HUES48 (cell line): Measurements from ENCODE around the gene SURF1.
A peak's percentile ranks its signal among the peaks of the same experiment; 100 is the strongest.
"Not testable (repeated sequence)": the region's sequence is repeated elsewhere in the genome, so short reads cannot be mapped to it uniquely, and the experiment has no call there.

Source experiments
- H3K27ac ChIP-seq: one replicate; pipeline ENCODE4 v1.7.0; 2013; ENCODE audit warnings: low read depth, low read length, inconsistent platforms
- H3K27me3 ChIP-seq: 2 replicates; pipeline ENCODE4 v1.6.1; 2013; ENCODE audit warnings: mild to moderate bottlenecking, low read length; ENCODE audit not compliant: control insufficient read depth, insufficient read depth
- H3K36me3 ChIP-seq: 2 replicates; pipeline ENCODE4 v1.6.1; 2013; ENCODE audit warnings: low read length; ENCODE audit not compliant: control insufficient read depth, insufficient read depth
- H3K4me1 ChIP-seq: 2 replicates; pipeline ENCODE4 v1.6.1; 2013; ENCODE audit warnings: mild to moderate bottlenecking, low read length; ENCODE audit not compliant: control insufficient read depth, insufficient read depth
- H3K4me3 ChIP-seq: 2 replicates; pipeline ENCODE4 v1.5.1; 2013; ENCODE audit warnings: mild to moderate bottlenecking, low read depth, low read length
- H3K9ac ChIP-seq: 2 replicates; pipeline ENCODE4 v1.6.1; 2013; ENCODE audit warnings: mild to moderate bottlenecking, low read depth, low read length, moderate library complexity
- H3K9me3 ChIP-seq: 2 replicates; pipeline ENCODE4 v1.6.1; 2013; ENCODE audit warnings: low read length; ENCODE audit not compliant: control insufficient read depth, insufficient read depth

Gene SURF1

GRCh38 chr9:133342069-133342406 is 14.2 kb downstream of the SURF1 start:
- H3K9ac ChIP-seq: no peak overlapping the region
- no peaks in the 10 kb centered on the region for H3K9me3 ChIP-seq
- peak overlapping the region; percentile 31 for H3K27ac ChIP-seq
- no peak overlapping the region for H3K4me3 ChIP-seq
- no peaks in the 10 kb centered on the region for H3K27me3 ChIP-seq
- H3K4me1 ChIP-seq: peaks cover 4% of the 10 kb centered on the region; the same call in 1 of the 2 replicates
- peaks cover 75% of the 10 kb centered on the region for H3K36me3 ChIP-seq

GRCh38 chr9:133341369-133342068 is 14.8 kb downstream of the SURF1 start:
- no peak overlapping the region for H3K9ac ChIP-seq
- no peak overlapping the region for H3K4me3 ChIP-seq
- no peak overlapping the region for H3K27ac ChIP-seq
- peaks cover 3% of the 10 kb centered on the region; the same call in 1 of the 2 replicates for H3K4me1 ChIP-seq
- H3K9me3 ChIP-seq: no peaks in the 10 kb centered on the region
- H3K27me3 ChIP-seq: no peaks in the 10 kb centered on the region
- H3K36me3 ChIP-seq: peaks cover 75% of the 10 kb centered on the region

GRCh38 chr9:133340916-133341315 is 15.4 kb downstream of the SURF1 start:
- H3K9me3 ChIP-seq: no peaks in the 10 kb centered on the region
- no peak overlapping the region for H3K27ac ChIP-seq
- H3K9ac ChIP-seq: no peak overlapping the region
- no peaks in the 10 kb centered on the region for H3K4me1 ChIP-seq
- no peaks in the 10 kb centered on the region for H3K27me3 ChIP-seq
- peaks cover 70% of the 10 kb centered on the region for H3K36me3 ChIP-seq
- H3K4me3 ChIP-seq: no peak overlapping the region

GRCh38 chr9:133340256-133340655 is 16.0 kb downstream of the SURF1 start:
- Histone ChIP-seq H3K27me3 (no peaks in the 10 kb centered on the region), H3K9me3 (no peaks in the 10 kb centered on the region), H3K36me3 (peaks cover 64% of the 10 kb centered on the region), H3K4me1 (no peaks in the 10 kb centered on the region), H3K9ac (no peak overlapping the region), H3K27ac (no peak overlapping the region), H3K4me3 (no peak overlapping the region)

- Histone ChIP-seq H3K36me3 (peaks cover 59% of the 10 kb centered on the region), H3K27me3 (no peaks in the 10 kb centered on the region), H3K27ac (no peak overlapping the region), H3K4me3 (no peak overlapping the region), H3K9me3 (no peaks in the 10 kb centered on the region), H3K9ac (no peak overlapping the region), H3K4me1 (peaks cover 4% of the 10 kb centered on the region; the same call in 1 of the 2 replicates)
Observed at GRCh38 chr9:133339641-133340040, 16.6 kb downstream of the SURF1 start.

GRCh38 chr9:133335924-133336811 is 20.1 kb downstream of the SURF1 start, which contains the start of gene SURF6:
Gene SURF6 (minus strand): TSS chr9:133336188. CDS start chr9:133336132, 56 bp downstream.
- Histone ChIP-seq H3K9ac (peak within 1 kb of the TSS; percentile 92), H3K27me3 (no peaks in the 10 kb centered on the region), H3K9me3 (no peaks in the 10 kb centered on the region), H3K36me3 (peaks cover 62% of the 10 kb centered on the region), H3K27ac (peak within 1 kb of the TSS; percentile 94), H3K4me1 (peaks cover 7% of the 10 kb centered on the region; the same call in 1 of the 2 replicates), H3K4me3 (peak within 1 kb of the TSS; percentile 96)

GRCh38 chr9:133334888-133335287 is 21.4 kb downstream of the SURF1 start:
- H3K4me1 ChIP-seq, H3K27ac ChIP-seq, H3K27me3 ChIP-seq, H3K9me3 ChIP-seq: not testable (repeated sequence)
- peaks cover 62% of the 10 kb centered on the region for H3K36me3 ChIP-seq
- H3K4me3 ChIP-seq: peak overlapping the region; percentile 96
- peak overlapping the region; percentile 92 for H3K9ac ChIP-seq

- H3K9me3 ChIP-seq: no peaks in the 10 kb centered on the region
- H3K4me1 ChIP-seq: peaks cover 7% of the 10 kb centered on the region; the same call in 1 of the 2 replicates
- no peak overlapping the region for H3K9ac ChIP-seq
- H3K27me3 ChIP-seq: no peaks in the 10 kb centered on the region
- H3K36me3 ChIP-seq: peaks cover 55% of the 10 kb centered on the region
- H3K27ac ChIP-seq: no peak overlapping the region
- H3K4me3 ChIP-seq: peak overlapping the region; percentile 96; the same call in 1 of the 2 replicates
Observed at GRCh38 chr9:133334161-133334560, 22.1 kb downstream of the SURF1 start.

- no peak overlapping the region for H3K27ac ChIP-seq
- no peak overlapping the region for H3K9ac ChIP-seq
- H3K36me3 ChIP-seq: peaks cover 49% of the 10 kb centered on the region
- peaks cover 7% of the 10 kb centered on the region; the same call in 1 of the 2 replicates for H3K4me1 ChIP-seq
- no peak overlapping the region for H3K4me3 ChIP-seq
- H3K9me3 ChIP-seq: no peaks in the 10 kb centered on the region
- H3K27me3 ChIP-seq: no peaks in the 10 kb centered on the region
Observed at GRCh38 chr9:133333566-133333965, 22.7 kb downstream of the SURF1 start.

GRCh38 chr9:133333011-133333410 is 23.3 kb downstream of the SURF1 start:
- H3K27me3 ChIP-seq: no peaks in the 10 kb centered on the region
- peaks cover 7% of the 10 kb centered on the region; the same call in 1 of the 2 replicates for H3K4me1 ChIP-seq
- H3K36me3 ChIP-seq: peaks cover 49% of the 10 kb centered on the region
- no peak overlapping the region for H3K9ac ChIP-seq
- no peaks in the 10 kb centered on the region for H3K9me3 ChIP-seq
- no peak overlapping the region for H3K27ac ChIP-seq
- H3K4me3 ChIP-seq: no peak overlapping the region

GRCh38 chr9:133332381-133332730 is 23.9 kb downstream of the SURF1 start:
- no peaks in the 10 kb centered on the region for H3K9me3 ChIP-seq
- no peaks in the 10 kb centered on the region for H3K27me3 ChIP-seq
- peaks cover 7% of the 10 kb centered on the region; the same call in 1 of the 2 replicates for H3K4me1 ChIP-seq
- H3K9ac ChIP-seq: no peak overlapping the region
- H3K4me3 ChIP-seq: no peak overlapping the region
- peaks cover 49% of the 10 kb centered on the region for H3K36me3 ChIP-seq
- H3K27ac ChIP-seq: no peak overlapping the region
